ENCODE data around the gene FAM124A. TPM values are rescaled to one million over a fixed set of nuclear protein-coding genes. Genes with fewer than 3 reads are reported as not detected.

Gene FAM124A
- total RNA-seq, 2 donors from 2014 or later: 0.29 TPM; not detected in 1

GRCh38 chr13:51318015-51318414 is 95.8 kb downstream of the FAM124A start:
- Mint-ChIP-seq H3K27me3 (peaks cover 10% of the 10 kb centered on the region), H3K27ac (no peak overlapping the region), H3K4me3 (no peak overlapping the region), H3K36me3 (ENCODE audit: low read depth) (no peaks in the 10 kb centered on the region), H3K4me1 (no peaks in the 10 kb centered on the region)
- no peaks in the 10 kb centered on the region for H3K9me3 ChIP-seq (ENCODE audit: control insufficient read depth, low read length, poor library complexity, severe bottlenecking)
- DNase-seq: no peak
- no peak for ATAC-seq

GRCh38 chr13:51318876-51319275 is 96.7 kb downstream of the FAM124A start:
- no peaks in the 10 kb centered on the region for H3K9me3 ChIP-seq (ENCODE audit: control insufficient read depth, low read length, poor library complexity, severe bottlenecking)

DNA sequence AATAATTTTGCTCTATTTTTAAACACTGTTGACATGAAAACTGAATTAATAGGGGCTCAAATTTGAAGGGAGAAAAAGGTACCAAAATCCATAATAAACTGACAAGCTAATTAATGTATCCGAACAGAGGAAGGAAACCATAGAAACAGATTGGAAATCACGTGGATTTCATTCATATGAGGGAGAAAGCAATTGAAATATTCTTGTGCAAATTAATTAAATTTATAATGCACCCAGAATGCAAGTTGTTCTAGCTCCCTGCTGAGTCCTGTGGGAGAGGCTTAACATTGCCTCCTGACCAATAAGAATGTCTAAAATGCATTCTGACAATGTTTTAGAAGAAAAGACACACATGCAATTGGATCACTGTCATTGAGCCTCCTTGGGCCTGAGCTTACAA is 99.6 kb downstream of the FAM124A start:
- H3K4me1 Mint-ChIP-seq: no peaks in the 10 kb centered on the region
- no peak overlapping the region for H3K27ac Mint-ChIP-seq
- no peaks in the 10 kb centered on the region for H3K9me3 ChIP-seq (ENCODE audit: control insufficient read depth, low read length, poor library complexity, severe bottlenecking)
- ATAC-seq (no peak), DNase-seq (no peak)
- no peaks in the 10 kb centered on the region for H3K36me3 Mint-ChIP-seq (ENCODE audit: low read depth)
- H3K27me3 Mint-ChIP-seq: no peaks in the 10 kb centered on the region
- no peak overlapping the region for H3K4me3 Mint-ChIP-seq

More at GRCh38 chr13:51318876-51319275, 96.7 kb downstream of the FAM124A start:
- Mint-ChIP-seq H3K27me3 (peaks cover 10% of the 10 kb centered on the region), H3K4me3 (no peak overlapping the region), H3K4me1 (no peaks in the 10 kb centered on the region), H3K36me3 (ENCODE audit: low read depth) (no peaks in the 10 kb centered on the region), H3K27ac (no peak overlapping the region)
- DNase-seq (no peak), ATAC-seq (no peak)

DNA sequence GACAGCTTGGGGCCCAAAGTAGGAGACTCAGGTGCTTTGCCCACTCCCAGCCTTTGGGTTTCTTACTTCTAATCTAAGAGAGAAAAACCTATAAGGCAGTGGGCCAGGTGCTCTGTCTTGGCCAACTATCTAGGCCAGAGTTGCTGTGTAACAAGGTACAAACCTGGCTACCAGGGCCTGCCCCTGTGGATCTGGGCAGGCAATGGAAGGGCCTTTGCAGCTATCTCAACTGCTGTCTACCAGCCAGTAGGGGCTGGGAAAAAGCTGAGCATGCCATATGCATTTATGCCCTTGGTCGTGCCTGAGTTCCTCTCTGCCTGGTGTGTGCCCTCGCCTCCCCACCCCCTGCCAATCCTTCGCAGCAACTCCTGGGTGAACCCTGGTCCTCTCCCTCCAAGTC is 100.6 kb downstream of the FAM124A start:
- Mint-ChIP-seq H3K27ac (no peak overlapping the region), H3K4me3 (no peak overlapping the region), H3K27me3 (no peaks in the 10 kb centered on the region), H3K4me1 (no peaks in the 10 kb centered on the region), H3K36me3 (ENCODE audit: low read depth) (no peaks in the 10 kb centered on the region)
- DNase-seq: no peak
- no peaks in the 10 kb centered on the region for H3K9me3 ChIP-seq (ENCODE audit: control insufficient read depth, low read length, poor library complexity, severe bottlenecking)
- no peak for ATAC-seq

GRCh38 chr13:51323824-51324511 is 101.8 kb downstream of the FAM124A start:
- no peak for DNase-seq
- ATAC-seq: no peak
- no peaks in the 10 kb centered on the region for H3K9me3 ChIP-seq (ENCODE audit: control insufficient read depth, low read length, poor library complexity, severe bottlenecking)
- no peaks in the 10 kb centered on the region for H3K36me3 Mint-ChIP-seq (ENCODE audit: low read depth)
- H3K4me3 Mint-ChIP-seq: no peak overlapping the region
- H3K27ac Mint-ChIP-seq: no peak overlapping the region
- no peaks in the 10 kb centered on the region for H3K27me3 Mint-ChIP-seq
- no peaks in the 10 kb centered on the region for H3K4me1 Mint-ChIP-seq

DNA sequence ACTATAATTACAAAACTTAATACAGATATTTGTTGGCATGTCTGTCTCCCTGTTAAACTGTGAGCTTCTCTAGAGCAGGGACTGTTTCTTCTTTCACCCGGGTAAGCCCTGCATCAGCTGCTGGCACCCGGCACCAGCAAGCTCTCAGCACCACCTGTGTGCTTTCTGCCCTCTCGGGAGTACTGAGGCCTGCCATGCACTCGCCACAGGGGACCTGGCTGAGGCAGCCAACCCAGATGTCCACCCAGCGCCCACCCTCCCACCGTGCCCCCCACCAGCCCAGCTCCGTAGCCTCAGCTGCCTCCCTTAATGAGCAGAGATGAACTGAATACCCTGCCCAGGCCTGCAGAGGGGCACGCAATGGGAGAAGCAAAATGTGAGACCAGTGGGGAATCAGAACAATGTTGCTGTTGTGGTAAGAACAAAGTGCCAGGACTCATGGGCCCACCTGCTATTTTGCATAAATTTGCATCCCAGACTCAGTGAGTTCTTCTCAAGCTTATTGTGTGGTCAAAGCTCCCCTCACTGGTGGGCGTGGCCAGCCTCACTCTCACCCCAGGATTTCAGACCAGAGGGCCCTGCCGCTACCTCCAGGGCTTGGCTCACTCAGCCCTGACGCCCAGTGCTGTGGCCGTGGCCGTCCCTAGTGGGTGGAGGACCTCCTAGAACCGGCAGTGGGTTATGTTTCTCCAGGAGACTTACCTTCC is 102.7 kb downstream of the FAM124A start:
- no peak for DNase-seq
- no peaks in the 10 kb centered on the region for H3K9me3 ChIP-seq (ENCODE audit: control insufficient read depth, low read length, poor library complexity, severe bottlenecking)
- Mint-ChIP-seq H3K4me1 (no peaks in the 10 kb centered on the region), H3K36me3 (ENCODE audit: low read depth) (no peaks in the 10 kb centered on the region), H3K27ac (no peak overlapping the region), H3K4me3 (no peak overlapping the region), H3K27me3 (no peaks in the 10 kb centered on the region)
- ATAC-seq: no peak

DNA sequence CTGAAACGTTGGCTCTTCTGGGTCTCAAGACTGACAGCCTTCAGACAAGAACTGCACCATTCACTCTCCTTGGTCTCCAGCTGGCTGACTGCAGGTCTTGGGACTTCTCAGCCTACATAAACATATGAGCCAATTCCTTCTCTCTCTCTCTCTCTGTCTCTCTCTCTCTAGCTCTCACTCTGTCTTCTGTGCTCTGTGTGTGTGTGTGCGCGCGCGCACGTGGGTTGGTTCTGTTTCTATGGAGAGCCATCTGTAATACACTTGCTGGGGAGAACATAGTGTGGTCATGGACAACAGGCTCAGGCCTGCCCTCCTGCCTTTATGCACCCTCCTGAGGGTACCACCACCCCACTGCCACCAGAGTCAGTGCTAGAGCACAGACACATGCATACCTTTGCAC is 103.6 kb downstream of the FAM124A start:
- Mint-ChIP-seq H3K27me3 (no peaks in the 10 kb centered on the region), H3K36me3 (ENCODE audit: low read depth) (peaks cover under 1% of the 10 kb centered on the region), H3K4me1 (peaks cover 2% of the 10 kb centered on the region), H3K4me3 (no peak overlapping the region), H3K27ac (no peak overlapping the region)
- DNase-seq (no peak), ATAC-seq (no peak)
- H3K9me3 ChIP-seq (ENCODE audit: control insufficient read depth, low read length, poor library complexity, severe bottlenecking): no peaks in the 10 kb centered on the region

DNA sequence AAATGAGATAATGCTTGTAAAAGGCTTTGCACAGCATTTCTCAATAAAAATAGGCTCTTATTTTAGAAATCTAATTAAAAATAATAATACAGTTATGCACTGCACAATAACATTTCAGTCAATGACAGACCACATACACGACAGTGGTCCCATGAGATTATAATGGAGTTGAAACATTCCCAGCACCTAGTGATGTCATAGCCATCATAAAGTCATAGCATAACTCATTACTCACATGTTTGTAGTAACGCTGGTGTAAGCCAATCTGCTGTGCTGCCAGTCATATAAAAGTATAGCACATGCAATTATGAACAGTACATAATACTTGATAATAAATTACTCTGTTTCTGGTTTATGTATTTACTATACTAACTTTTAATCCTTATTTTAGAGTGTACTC is 104.6 kb downstream of the FAM124A start:
- Mint-ChIP-seq H3K36me3 (ENCODE audit: low read depth) (peaks cover 2% of the 10 kb centered on the region), H3K27me3 (no peaks in the 10 kb centered on the region), H3K4me3 (no peak overlapping the region), H3K27ac (no peak overlapping the region), H3K4me1 (peaks cover 8% of the 10 kb centered on the region)
- no peaks in the 10 kb centered on the region for H3K9me3 ChIP-seq (ENCODE audit: control insufficient read depth, low read length, poor library complexity, severe bottlenecking)
- ATAC-seq (no peak), DNase-seq (no peak)

GRCh38 chr13:51327961-51328360 is 105.8 kb downstream of the FAM124A start:
- no peak overlapping the region for H3K27ac Mint-ChIP-seq

DNA sequence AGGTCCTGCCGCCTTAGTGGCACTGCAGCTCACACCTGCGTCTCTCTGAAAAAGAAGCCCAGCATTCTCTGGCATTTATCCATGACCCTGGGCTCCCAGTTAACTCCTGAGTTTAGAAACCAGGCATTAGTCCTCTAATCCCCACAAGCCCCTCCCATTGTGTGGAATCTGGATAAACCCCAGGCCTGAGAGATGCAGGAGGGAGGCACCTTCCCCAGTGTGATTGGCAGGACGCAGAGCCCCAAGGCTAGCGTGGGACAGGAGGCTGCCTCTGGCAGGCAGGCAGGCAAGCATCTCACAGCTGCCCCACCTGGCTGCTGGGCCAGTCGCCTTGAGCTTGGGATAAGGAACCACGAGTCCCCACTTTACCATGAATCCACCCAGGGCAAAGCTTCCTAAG is 106.3 kb downstream of the FAM124A start:
- H3K27me3 Mint-ChIP-seq: no peaks in the 10 kb centered on the region
- H3K9me3 ChIP-seq (ENCODE audit: control insufficient read depth, low read length, poor library complexity, severe bottlenecking): no peaks in the 10 kb centered on the region
- H3K27ac Mint-ChIP-seq: no peak overlapping the region
- DNase-seq: no peak
- H3K36me3 Mint-ChIP-seq (ENCODE audit: low read depth): peaks cover 2% of the 10 kb centered on the region
- peaks cover 13% of the 10 kb centered on the region for H3K4me1 Mint-ChIP-seq
- ATAC-seq: no peak
- no peak overlapping the region for H3K4me3 Mint-ChIP-seq

More at GRCh38 chr13:51327961-51328360, 105.8 kb downstream of the FAM124A start:
- no peak for ATAC-seq
- Mint-ChIP-seq H3K4me3 (no peak overlapping the region), H3K36me3 (ENCODE audit: low read depth) (peaks cover 2% of the 10 kb centered on the region), H3K4me1 (peaks cover 10% of the 10 kb centered on the region), H3K27me3 (no peaks in the 10 kb centered on the region)
- no peaks in the 10 kb centered on the region for H3K9me3 ChIP-seq (ENCODE audit: control insufficient read depth, low read length, poor library complexity, severe bottlenecking)
- no peak for DNase-seq

GRCh38 chr13:51329606-51330005 is 107.4 kb downstream of the FAM124A start:
- H3K27ac Mint-ChIP-seq: no peak overlapping the region
- no peak overlapping the region for H3K4me3 Mint-ChIP-seq
- peaks cover 13% of the 10 kb centered on the region for H3K4me1 Mint-ChIP-seq
- ATAC-seq (no peak), DNase-seq (no peak)
- H3K27me3 Mint-ChIP-seq: no peaks in the 10 kb centered on the region
- no peaks in the 10 kb centered on the region for H3K9me3 ChIP-seq (ENCODE audit: control insufficient read depth, low read length, poor library complexity, severe bottlenecking)
- H3K36me3 Mint-ChIP-seq (ENCODE audit: low read depth): peaks cover 2% of the 10 kb centered on the region

DNA sequence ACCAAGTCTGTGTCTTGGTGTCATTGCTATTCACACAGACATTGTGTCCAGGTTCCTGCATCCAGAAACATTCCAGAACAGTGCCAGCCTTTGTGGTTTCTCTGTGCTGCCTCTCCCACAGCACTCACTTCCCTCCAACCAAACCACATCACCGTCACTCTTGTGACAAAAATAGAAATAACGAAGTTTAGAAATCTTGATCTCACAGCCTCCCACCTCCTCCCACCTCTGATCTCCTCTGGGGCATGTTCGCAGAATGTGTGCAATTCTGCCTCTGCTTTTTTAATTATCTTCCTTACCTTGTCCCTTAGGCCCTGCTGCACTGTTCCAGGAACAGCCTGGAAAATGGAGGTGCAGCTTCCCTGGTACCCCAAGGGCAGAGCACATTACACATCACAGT is 108.6 kb downstream of the FAM124A start:
- no peak for ATAC-seq
- H3K27ac Mint-ChIP-seq: no peak overlapping the region

GRCh38 chr13:51331354-51331861 is 109.2 kb downstream of the FAM124A start:
- ATAC-seq (no peak), DNase-seq (no peak)
- peaks cover 13% of the 10 kb centered on the region for H3K4me1 Mint-ChIP-seq
- H3K9me3 ChIP-seq (ENCODE audit: control insufficient read depth, low read length, poor library complexity, severe bottlenecking): no peaks in the 10 kb centered on the region
- no peak overlapping the region for H3K4me3 Mint-ChIP-seq
- peaks cover 2% of the 10 kb centered on the region for H3K36me3 Mint-ChIP-seq (ENCODE audit: low read depth)
- H3K27me3 Mint-ChIP-seq: no peaks in the 10 kb centered on the region
- no peak overlapping the region for H3K27ac Mint-ChIP-seq

More for the DNA sequence above, 108.6 kb downstream of the FAM124A start:
- DNase-seq: no peak
- Mint-ChIP-seq H3K27me3 (no peaks in the 10 kb centered on the region), H3K36me3 (ENCODE audit: low read depth) (peaks cover 2% of the 10 kb centered on the region), H3K4me1 (peaks cover 13% of the 10 kb centered on the region), H3K4me3 (no peak overlapping the region)
- H3K9me3 ChIP-seq (ENCODE audit: control insufficient read depth, low read length, poor library complexity, severe bottlenecking): no peaks in the 10 kb centered on the region

Measured in T-helper 17 cell (primary cell).